ENCODE results near the gene PTPRK. TPM values are rescaled to one million over a fixed set of nuclear protein-coding genes. Genes with fewer than 3 reads are reported as not detected.

PTPRK gene
- total RNA-seq, 2 donors from 2014 or later: 94.1 to 117 TPM

GRCh38 chr6:128246472-128247260, 273.7 kb downstream of the PTPRK start:
- Histone ChIP-seq H3K27ac (no peak overlapping the region), H3K9ac (ENCODE audit: low read depth in 2 of 2, low read length in 2 of 2) (no peak overlapping the region), H3K27me3 (no peaks in the 10 kb centered on the region), H3K4me3 (no peak overlapping the region), H3K9me3 (no peaks in the 10 kb centered on the region), H3K36me3 (no peaks in the 10 kb centered on the region), H3K4me1 (no peaks in the 10 kb centered on the region)
- DNase-seq: no peak
- intact Hi-C loops (cut with DNase I): no loop called here
- TF ChIP-seq CTCF (IDR thresholded peaks at IDR 0.05): no peak

- Histone ChIP-seq H3K36me3 (no peaks in the 10 kb centered on the region), H3K27ac (no peak overlapping the region), H3K9ac (ENCODE audit: low read depth in 2 of 2, low read length in 2 of 2) (no peak overlapping the region), H3K4me1 (no peaks in the 10 kb centered on the region), H3K4me3 (no peak overlapping the region), H3K27me3 (no peaks in the 10 kb centered on the region), H3K9me3 (no peaks in the 10 kb centered on the region)
- no peak for TF ChIP-seq CTCF (IDR thresholded peaks at IDR 0.05)
- intact Hi-C loops (cut with DNase I): no loop called here
- DNase-seq: no peak
Measured at GRCh38 chr6:128244751-128245405, 275.5 kb downstream of the PTPRK start.

- no peak for DNase-seq
- Histone ChIP-seq H3K9ac (ENCODE audit: low read depth in 2 of 2, low read length in 2 of 2) (no peak overlapping the region), H3K27me3 (no peaks in the 10 kb centered on the region), H3K4me3 (no peak overlapping the region), H3K9me3 (no peaks in the 10 kb centered on the region), H3K4me1 (no peaks in the 10 kb centered on the region), H3K27ac (no peak overlapping the region), H3K36me3 (no peaks in the 10 kb centered on the region)
- TF ChIP-seq CTCF (IDR thresholded peaks at IDR 0.05): no peak
- intact Hi-C loops (cut with DNase I): no loop called here
Measured at GRCh38 chr6:128242765-128243403, 277.5 kb downstream of the PTPRK start.

- DNase-seq: no peak
- no peak for TF ChIP-seq CTCF (IDR thresholded peaks at IDR 0.05)
Measured at GRCh38 chr6:128241216-128241615, 279.2 kb downstream of the PTPRK start.

GRCh38 chr6:128240024-128240428, 280.4 kb downstream of the PTPRK start:
- H3K4me1 ChIP-seq: no peaks in the 10 kb centered on the region
- no peak for TF ChIP-seq CTCF (IDR thresholded peaks at IDR 0.05)
- no peak overlapping the region for H3K27ac ChIP-seq
- no peaks in the 10 kb centered on the region for H3K36me3 ChIP-seq
- H3K9me3 ChIP-seq: no peaks in the 10 kb centered on the region
- no peak for DNase-seq
- H3K4me3 ChIP-seq: no peak overlapping the region
- no peak overlapping the region for H3K9ac ChIP-seq (ENCODE audit: low read depth in 2 of 2, low read length in 2 of 2)
- intact Hi-C loops (cut with DNase I): no loop called here
- H3K27me3 ChIP-seq: no peaks in the 10 kb centered on the region

More at GRCh38 chr6:128241216-128241615, 279.2 kb downstream of the PTPRK start:
- Histone ChIP-seq H3K4me3 (no peak overlapping the region), H3K4me1 (no peaks in the 10 kb centered on the region), H3K36me3 (no peaks in the 10 kb centered on the region), H3K9me3 (no peaks in the 10 kb centered on the region), H3K27me3 (no peaks in the 10 kb centered on the region), H3K27ac (no peak overlapping the region), H3K9ac (ENCODE audit: low read depth in 2 of 2, low read length in 2 of 2) (no peak overlapping the region)
- intact Hi-C loops (cut with DNase I): no loop called here

All from colonic mucosa (tissue), 4 donors.